ENCODE results near the gene HPCAL4. TPM values are rescaled to one million over a fixed set of nuclear protein-coding genes. Genes with fewer than 3 reads are reported as not detected.

Gene HPCAL4
- total and polyA plus RNA-seq, 10 of the 15 experiments (the other 5 are each of a cell fraction or from before 2014, with no cell fraction given), result 0.05 to 0.18 (median 0.06) TPM; not detected in 5

- POLR2A ChIA-PET, result no interaction called here
- DNase-seq (ENCODE audit: low read depth, low spot score) (no peak), ATAC-seq (no peak), FAIRE-seq (no peak)
- RAD21 ChIA-PET (ENCODE audit: unreplicated experiment), result interaction anchor here (0.7 to 1.8 kb wide), 3 partner anchors 17 to 255 kb away, joined by 3 to 9 read pairs (median 4); no protein-coding TSS in a partner anchor
- SMC1A ChIA-PET (ENCODE audit: uncharacterized antibody, unreplicated experiment), result interaction anchor here (0.8 to 1.8 kb wide), 3 partner anchors 27 to 99 kb away, joined by 3 to 5 read pairs (median 3); no protein-coding TSS in a partner anchor
- CTCF ChIA-PET, result interaction anchor here (0.6 to 6.5 kb wide), 9 partner anchors 9 to 644 kb away, joined by 3 to 39 read pairs (median 3); partner anchors contain the start of gene HPCAL4
- WGBS (ENCODE audit: insufficient coverage, insufficient replicate concordance, low lambda C conversion rate, missing lambda C conversion rate), result 18% methylated on average over 12 of the region's 12 CpGs
- Histone ChIP-seq H3K9ac (ENCODE audit: control insufficient read depth, insufficient read depth, low read length) (no peak overlapping the region), H2AFZ (ENCODE audit: control insufficient read depth, low read depth, low read length) (no peak overlapping the region), H3K79me2 (ENCODE audit: control insufficient read depth, insufficient read depth, low read length) (no peaks in the 10 kb centered on the region), H3K27me3 (replicated peaks in 1 of 2; ENCODE audit: control insufficient read depth in 2 of 2, insufficient read depth in 2 of 2, low read length in 1 of 2) (no peaks in the 10 kb centered on the region; a peak in 1 of 4 replicates), H3K4me3 (no peak overlapping the region), H3K27ac (ENCODE audit: control insufficient read depth, insufficient read depth) (no peak overlapping the region), H3K4me2 (ENCODE audit: control insufficient read depth, insufficient read depth) (no peak overlapping the region), H3K9me3 (replicated peaks; ENCODE audit: control insufficient read depth, insufficient read depth, low read length) (no peaks in the 10 kb centered on the region), H3K36me3 (ENCODE audit: control insufficient read depth in 2 of 2, insufficient read depth in 2 of 2, low read length in 1 of 2) (no peaks in the 10 kb centered on the region), H3K4me1 (ENCODE audit: control insufficient read depth, insufficient read depth, low read length) (no peaks in the 10 kb centered on the region), H4K20me1 (ENCODE audit: control insufficient read depth, insufficient read depth) (no peaks in the 10 kb centered on the region)
- in situ Hi-C loops (cut with MboI) (no loop called here), intact Hi-C loops (cut with micrococcal nuclease; ENCODE audit: unreplicated experiment) (no loop called here)
- TF ChIP-seq SMC3 (IDR thresholded peaks at IDR 0.05; ENCODE audit: borderline replicate concordance, low read length) (no peak), ZBTB40 (IDR thresholded peaks at IDR 0.05; ENCODE audit: borderline replicate concordance) (no peak), POLR2A (IDR thresholded peaks at IDR 0.05; ENCODE audit: low read depth, low read length) (no peak)
- BruUV-seq (replicated peaks), result no TSS peak
Measured at GRCh38 chr1:39701049-39701439, 9.8 kb upstream of the HPCAL4 start.

All from GM12878 (cell line).